HUES48 (cell line): ENCODE results near the gene LGI2.

ENCODE experiments used
- H3K27ac ChIP-seq: one replicate; pipeline ENCODE4 v1.7.0; 2013; ENCODE audit warnings: low read depth, low read length, inconsistent platforms
- H3K27me3 ChIP-seq: 2 replicates; pipeline ENCODE4 v1.6.1; 2013; ENCODE audit warnings: mild to moderate bottlenecking, low read length; ENCODE audit not compliant: control insufficient read depth, insufficient read depth
- H3K36me3 ChIP-seq: 2 replicates; pipeline ENCODE4 v1.6.1; 2013; ENCODE audit warnings: low read length; ENCODE audit not compliant: control insufficient read depth, insufficient read depth
- H3K4me1 ChIP-seq: 2 replicates; pipeline ENCODE4 v1.6.1; 2013; ENCODE audit warnings: mild to moderate bottlenecking, low read length; ENCODE audit not compliant: control insufficient read depth, insufficient read depth
- H3K4me3 ChIP-seq: 2 replicates; pipeline ENCODE4 v1.5.1; 2013; ENCODE audit warnings: mild to moderate bottlenecking, low read depth, low read length
- H3K9ac ChIP-seq: 2 replicates; pipeline ENCODE4 v1.6.1; 2013; ENCODE audit warnings: mild to moderate bottlenecking, low read depth, low read length, moderate library complexity
- H3K9me3 ChIP-seq: 2 replicates; pipeline ENCODE4 v1.6.1; 2013; ENCODE audit warnings: low read length; ENCODE audit not compliant: control insufficient read depth, insufficient read depth

Gene LGI2

GRCh38 chr4:24978291-24979075 lies 52.3 kb downstream of the LGI2 start:
- no peaks in the 10 kb centered on the region for H3K36me3 ChIP-seq
- H3K4me3 ChIP-seq = no peak overlapping the region
- no peaks in the 10 kb centered on the region for H3K4me1 ChIP-seq
- H3K9me3 ChIP-seq = no peaks in the 10 kb centered on the region
- no peaks in the 10 kb centered on the region; the same call in 1 of the 2 replicates for H3K27me3 ChIP-seq
- H3K27ac ChIP-seq = no peak overlapping the region
- no peak overlapping the region for H3K9ac ChIP-seq

GRCh38 chr4:24975510-24975909 lies 55.2 kb downstream of the LGI2 start:
- Histone ChIP-seq H3K9me3 (no peaks in the 10 kb centered on the region), H3K4me1 (no peaks in the 10 kb centered on the region), H3K4me3 (no peak overlapping the region), H3K27ac (no peak overlapping the region), H3K27me3 (no peaks in the 10 kb centered on the region; the same call in 1 of the 2 replicates), H3K9ac (no peak overlapping the region), H3K36me3 (no peaks in the 10 kb centered on the region)

GRCh38 chr4:24973747-24974601 lies 56.8 kb downstream of the LGI2 start:
- no peak overlapping the region for H3K4me3 ChIP-seq
- H3K36me3 ChIP-seq = no peaks in the 10 kb centered on the region
- H3K9me3 ChIP-seq = no peaks in the 10 kb centered on the region
- no peaks in the 10 kb centered on the region for H3K27me3 ChIP-seq
- no peaks in the 10 kb centered on the region for H3K4me1 ChIP-seq
- no peak overlapping the region for H3K27ac ChIP-seq
- no peak overlapping the region for H3K9ac ChIP-seq

GRCh38 chr4:24973404-24973746 lies 57.4 kb downstream of the LGI2 start:
- no peak overlapping the region for H3K27ac ChIP-seq

DNA sequence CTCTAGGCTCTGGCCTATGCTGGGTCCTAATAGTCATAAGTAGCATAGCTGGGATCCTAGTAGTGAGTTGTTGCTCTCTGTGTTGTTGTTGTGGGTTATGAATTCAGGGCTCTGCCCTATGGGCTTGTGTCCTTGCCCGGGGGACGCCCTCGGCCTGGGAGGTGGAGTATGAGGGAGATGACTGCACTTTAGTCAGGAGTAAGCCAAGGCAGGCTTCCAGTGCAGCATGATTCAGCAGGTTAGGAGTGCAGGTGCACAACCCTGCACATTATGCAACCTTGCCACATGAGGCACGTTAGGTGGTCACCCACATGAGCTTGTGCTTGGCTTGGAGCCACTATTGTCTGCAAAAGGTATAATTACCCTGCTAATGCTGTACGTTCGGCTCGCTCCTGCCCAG lies 59.6 kb downstream of the LGI2 start:
- H3K4me1 ChIP-seq = no peaks in the 10 kb centered on the region
- H3K27me3 ChIP-seq = no peaks in the 10 kb centered on the region
- no peaks in the 10 kb centered on the region for H3K36me3 ChIP-seq
- peaks cover 10% of the 10 kb centered on the region for H3K9me3 ChIP-seq
- H3K4me3 ChIP-seq = no peak overlapping the region
- no peak overlapping the region for H3K27ac ChIP-seq
- H3K9ac ChIP-seq = no peak overlapping the region

More at GRCh38 chr4:24973404-24973746, 57.4 kb downstream of the LGI2 start:
- H3K4me3 ChIP-seq = no peak overlapping the region
- H3K36me3 ChIP-seq = no peaks in the 10 kb centered on the region
- no peak overlapping the region for H3K9ac ChIP-seq
- H3K4me1 ChIP-seq = no peaks in the 10 kb centered on the region
- H3K9me3 ChIP-seq = no peaks in the 10 kb centered on the region
- H3K27me3 ChIP-seq = no peaks in the 10 kb centered on the region

DNA sequence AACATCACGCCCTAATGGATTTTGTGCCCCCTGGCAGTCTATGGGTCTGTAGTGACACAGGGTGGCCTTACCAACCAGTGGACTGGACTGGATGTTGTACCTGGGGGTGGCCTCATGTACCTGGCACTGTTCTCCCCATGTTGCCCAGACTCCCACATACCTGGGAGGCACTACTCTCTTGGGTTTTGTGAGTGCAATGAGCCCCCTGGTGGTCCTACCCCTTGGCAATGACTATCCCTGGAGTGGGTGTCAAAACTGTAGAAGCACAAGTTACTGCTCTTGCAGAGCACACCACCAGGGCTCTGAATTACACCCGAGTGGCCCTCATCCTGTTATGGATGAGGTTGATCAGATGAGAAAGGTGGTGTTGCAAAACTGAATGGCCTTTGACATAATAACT lies 60.1 kb downstream of the LGI2 start:
- no peaks in the 10 kb centered on the region for H3K4me1 ChIP-seq
- peaks cover 15% of the 10 kb centered on the region for H3K9me3 ChIP-seq
- no peak overlapping the region for H3K9ac ChIP-seq
- H3K27me3 ChIP-seq = no peaks in the 10 kb centered on the region
- no peak overlapping the region for H3K4me3 ChIP-seq
- no peaks in the 10 kb centered on the region for H3K36me3 ChIP-seq
- no peak overlapping the region for H3K27ac ChIP-seq

DNA sequence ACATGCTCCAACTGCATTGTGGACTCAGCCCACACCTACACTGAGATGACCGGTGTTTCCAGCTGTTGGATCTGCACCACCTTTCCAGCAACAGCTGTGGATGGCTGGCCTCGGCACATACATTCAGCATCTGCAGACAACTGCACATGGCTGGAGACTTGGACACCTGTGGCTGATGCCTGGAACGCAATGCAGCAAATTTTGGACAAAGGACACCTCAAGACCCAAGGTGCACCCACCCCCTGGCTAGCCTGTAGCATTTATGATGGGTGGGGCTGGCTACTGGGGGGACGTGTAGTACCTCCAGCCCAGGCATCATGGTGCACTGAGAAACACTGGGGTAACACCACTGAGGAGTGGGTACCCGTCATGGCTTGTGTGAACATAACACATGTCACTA lies 60.6 kb downstream of the LGI2 start:
- H3K27ac ChIP-seq = no peak overlapping the region
- H3K36me3 ChIP-seq = no peaks in the 10 kb centered on the region
- H3K9me3 ChIP-seq = peaks cover 20% of the 10 kb centered on the region
- no peak overlapping the region for H3K4me3 ChIP-seq
- no peak overlapping the region for H3K9ac ChIP-seq
- no peaks in the 10 kb centered on the region for H3K4me1 ChIP-seq
- H3K27me3 ChIP-seq = no peaks in the 10 kb centered on the region

DNA sequence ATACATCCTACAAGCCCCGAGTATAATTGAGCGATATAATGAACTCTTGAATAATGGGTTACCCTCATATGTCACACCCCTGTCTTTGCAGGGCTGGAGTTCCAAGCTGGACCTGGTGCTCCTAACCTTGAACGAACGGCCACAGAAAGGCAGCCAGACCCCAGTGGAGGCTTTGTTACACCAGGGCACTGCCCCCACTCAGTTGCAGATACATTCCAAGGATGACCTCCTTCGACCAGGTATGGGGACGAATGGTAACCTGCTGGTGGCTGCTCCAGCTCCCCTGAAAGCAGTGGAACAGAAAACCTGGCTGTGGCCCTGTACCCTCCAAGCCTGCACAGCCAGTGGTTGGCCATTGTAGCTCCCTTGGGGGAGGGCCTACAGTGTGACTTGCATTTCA lies 61.3 kb downstream of the LGI2 start:
- no peak overlapping the region for H3K4me3 ChIP-seq
- H3K9me3 ChIP-seq = peaks cover 27% of the 10 kb centered on the region
- H3K4me1 ChIP-seq = no peaks in the 10 kb centered on the region
- H3K36me3 ChIP-seq = no peaks in the 10 kb centered on the region
- no peaks in the 10 kb centered on the region for H3K27me3 ChIP-seq
- no peak overlapping the region for H3K9ac ChIP-seq
- H3K27ac ChIP-seq = no peak overlapping the region

GRCh38 chr4:24968992-24969391 lies 61.8 kb downstream of the LGI2 start:
- H3K27ac ChIP-seq = no peak overlapping the region
- no peak overlapping the region for H3K9ac ChIP-seq
- H3K27me3 ChIP-seq = no peaks in the 10 kb centered on the region
- peaks cover 29% of the 10 kb centered on the region for H3K9me3 ChIP-seq
- no peak overlapping the region for H3K4me3 ChIP-seq
- no peaks in the 10 kb centered on the region for H3K4me1 ChIP-seq
- H3K36me3 ChIP-seq = no peaks in the 10 kb centered on the region

DNA sequence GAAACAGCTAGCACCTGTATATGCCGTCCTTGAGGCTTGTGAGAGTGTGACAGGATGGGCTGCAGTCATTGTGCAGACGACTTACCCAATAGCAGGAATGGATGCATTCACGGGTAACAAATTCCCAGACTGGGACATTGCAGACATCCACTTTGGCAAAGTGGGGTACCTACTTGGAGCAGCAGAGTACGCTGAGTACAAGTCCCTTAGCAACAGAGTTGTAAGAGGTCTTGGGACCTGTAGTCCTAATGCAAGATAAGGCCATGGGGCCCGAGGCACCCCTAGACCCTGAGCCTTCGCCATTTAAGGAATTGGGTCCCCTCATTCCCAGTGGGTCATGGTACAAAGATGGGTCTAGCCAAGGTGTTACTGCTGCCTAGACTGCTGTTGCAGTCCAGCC lies 62.5 kb downstream of the LGI2 start:
- Histone ChIP-seq H3K9me3 (peaks cover 29% of the 10 kb centered on the region), H3K4me3 (no peak overlapping the region), H3K27ac (no peak overlapping the region), H3K4me1 (no peaks in the 10 kb centered on the region), H3K27me3 (no peaks in the 10 kb centered on the region), H3K9ac (no peak overlapping the region), H3K36me3 (no peaks in the 10 kb centered on the region)

DNA sequence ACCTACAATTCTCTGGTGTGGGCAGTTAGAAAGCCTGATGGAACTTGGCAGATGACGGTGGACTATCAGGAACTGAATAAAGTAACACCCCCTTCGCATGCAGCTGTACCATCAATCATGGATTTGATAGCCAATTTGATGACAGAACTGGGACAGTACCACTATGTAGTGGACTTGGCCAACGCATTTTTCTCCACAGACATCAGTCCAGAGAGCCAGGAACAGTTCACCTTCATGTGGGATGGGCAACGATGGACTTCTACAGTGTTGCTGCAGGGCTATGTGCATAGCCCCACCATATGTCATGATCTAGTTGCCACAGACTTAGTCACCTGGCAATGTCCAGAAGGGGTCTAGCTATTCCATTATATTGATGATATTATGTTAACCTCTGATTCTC lies 63.4 kb downstream of the LGI2 start:
- Histone ChIP-seq H3K9me3 (peaks cover 29% of the 10 kb centered on the region), H3K27ac (no peak overlapping the region), H3K36me3 (no peaks in the 10 kb centered on the region), H3K27me3 (no peaks in the 10 kb centered on the region), H3K4me3 (no peak overlapping the region), H3K4me1 (no peaks in the 10 kb centered on the region), H3K9ac (no peak overlapping the region)
